SU-DHL-6 (cell line): ENCODE data around the gene ERRFI1.

Experiments
- H2AFZ ChIP-seq: fragments of 200-600 bp; sonication (generic); 2 replicates; pipeline ENCODE4 v1.6.1; 2014; ENCODE audit warnings: low read depth, mild to moderate bottlenecking, moderate library complexity, mixed read lengths, antibody characterized with exemption, low read length; ENCODE audit not compliant: severe bottlenecking
- H3F3A ChIP-seq: fragments of 200-600 bp; shearing (Covaris generic); 2 replicates; pipeline ENCODE4 v1.6.0; 2016; ENCODE audit warnings: antibody characterized with exemption, mild to moderate bottlenecking; ENCODE audit not compliant: insufficient read depth
- H3K27ac ChIP-seq: fragments of 200-600 bp; sonication (generic); 2 replicates; pipeline ENCODE4 v1.5.1; 2016; ENCODE audit warnings: low read depth, mild to moderate bottlenecking, low read length, moderate library complexity, mixed read lengths
- H3K27me3 ChIP-seq: fragments of 200-600 bp; sonication (generic), shearing (Covaris generic); 2 replicates; pipeline ENCODE4 v1.6.0; 2014; ENCODE audit warnings: mild to moderate bottlenecking, low read length
- H3K36me3 ChIP-seq: fragments of 200-600 bp; sonication (generic); 2 replicates; pipeline ENCODE4 v1.6.1; 2014; ENCODE audit warnings: mild to moderate bottlenecking, low read length, mixed read lengths
- H3K4me2 ChIP-seq: fragments of 300-600, 200-600 bp; shearing (Covaris generic), sonication (generic); 2 replicates; pipeline ENCODE4 v1.6.0; 2014; ENCODE audit warnings: low read length, low read depth, mild to moderate bottlenecking; ENCODE audit not compliant: poor library complexity, severe bottlenecking
- H3K4me3 ChIP-seq: fragments of 200-600 bp; sonication (generic); 2 replicates; pipeline ENCODE4 v1.5.1; 2014; ENCODE audit warnings: antibody characterized with exemption, low read length, mild to moderate bottlenecking, mixed read lengths; ENCODE audit not compliant: insufficient read depth, poor library complexity, severe bottlenecking
- H3K79me2 ChIP-seq: fragments of 200-600 bp; sonication (generic); 2 replicates; pipeline ENCODE4 v1.6.1; 2014; ENCODE audit warnings: mild to moderate bottlenecking, low read length, moderate library complexity; ENCODE audit not compliant: insufficient read depth
- H3K9ac ChIP-seq: fragments of 200-600 bp; sonication (generic); 2 replicates; pipeline ENCODE4 v1.7.0; 2014; ENCODE audit warnings: mild to moderate bottlenecking, low read length
- H3K9me2 ChIP-seq: fragments of 200-600 bp; sonication (generic); replicated peaks from 2 replicates; pipeline ENCODE4 v1.6.1; 2014; ENCODE audit warnings: low read length; ENCODE audit not compliant: insufficient read depth
- H3K9me3 ChIP-seq: fragments of 200-600 bp; sonication (generic); 2 replicates; pipeline ENCODE4 v1.6.1; 2014; ENCODE audit warnings: low read length, mixed read lengths; ENCODE audit not compliant: insufficient read depth
- H4K20me1 ChIP-seq: fragments of 200-600 bp; sonication (generic); 2 replicates; pipeline ENCODE4 v1.6.1; 2014; ENCODE audit warnings: low read depth, mild to moderate bottlenecking, antibody characterized with exemption, low read length, moderate library complexity, mixed read lengths
- EZH2phosphoT487 ChIP-seq: fragments of 200-600 bp; sonication (generic), shearing (Covaris generic); conservative IDR thresholded peaks from 2 replicates; pipeline ENCODE4 v1.6.1; 2018; ENCODE audit warnings: mild to moderate bottlenecking, antibody characterized with exemption, low read length, moderate library complexity, mixed read lengths
- TF ChIP-seq, protein P1 (sequence below): fragments of 200-600 bp; sonication (generic); IDR thresholded peaks from one replicate; pipeline ENCODE4 v1.5.1; 2017; ENCODE audit warnings: antibody characterized with exemption, mild to moderate bottlenecking, low read length, moderate library complexity; ENCODE audit not compliant: insufficient read depth, poor library complexity, severe bottlenecking

ERRFI1 gene

DNA sequence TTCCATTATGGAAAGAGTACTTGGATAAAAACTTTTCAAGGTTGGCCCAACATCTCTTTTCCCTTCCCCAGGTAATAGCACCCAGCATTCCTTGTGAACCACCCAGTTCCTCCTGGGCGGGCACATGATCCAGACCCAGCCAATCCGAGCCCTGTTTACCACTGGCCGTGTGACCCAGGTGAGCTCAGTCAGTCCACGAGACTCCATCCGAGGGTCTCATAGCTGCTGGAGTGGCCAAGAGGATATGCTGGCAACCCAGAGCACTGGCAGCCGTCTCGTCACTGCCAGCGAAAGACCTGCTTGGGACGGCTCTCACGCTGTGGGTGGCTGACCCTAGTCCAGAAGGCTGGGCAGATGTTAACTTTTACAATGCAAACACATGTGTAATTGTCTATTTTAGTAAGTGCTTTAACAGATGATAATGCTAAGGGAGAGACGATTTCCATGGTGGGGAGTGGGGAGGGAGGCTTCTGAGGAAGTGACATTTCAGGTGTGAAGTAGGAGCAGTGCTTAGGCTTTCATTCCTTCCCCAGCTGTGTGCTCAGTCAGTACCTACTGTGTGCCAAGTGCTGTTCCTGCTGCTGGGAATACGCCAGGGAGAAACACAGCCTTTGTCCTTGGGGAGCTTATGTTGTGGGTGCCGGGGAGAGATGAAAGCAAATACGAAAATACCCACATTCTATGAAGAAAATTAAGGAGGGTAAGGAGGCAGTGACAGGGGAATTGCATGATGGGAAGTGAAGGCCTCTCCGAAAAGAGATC lies 40.1 kb downstream of the ERRFI1 start:
- Histone ChIP-seq H3K9me2 (no peaks in the 10 kb centered on the region), H3K36me3 (peaks cover 8% of the 10 kb centered on the region; the same call in 1 of the 2 replicates), H3K9ac (no peak overlapping the region), H2AFZ (no peak overlapping the region), H3F3A (0 out of 2 replicates have a peak, but pooled peaks cover 3% of the 10 kb centered on the region), H3K9me3 (no peaks in the 10 kb centered on the region), H4K20me1 (no peaks in the 10 kb centered on the region), H3K27me3 (no peaks in the 10 kb centered on the region), H3K27ac (no peak overlapping the region), H3K79me2 (no peaks in the 10 kb centered on the region; the same call in 1 of the 2 replicates), H3K4me2 (no peak overlapping the region), H3K4me3 (no peak overlapping the region)
- no peak for TF ChIP-seq EZH2phosphoT487
- TF ChIP-seq, protein P1, sequence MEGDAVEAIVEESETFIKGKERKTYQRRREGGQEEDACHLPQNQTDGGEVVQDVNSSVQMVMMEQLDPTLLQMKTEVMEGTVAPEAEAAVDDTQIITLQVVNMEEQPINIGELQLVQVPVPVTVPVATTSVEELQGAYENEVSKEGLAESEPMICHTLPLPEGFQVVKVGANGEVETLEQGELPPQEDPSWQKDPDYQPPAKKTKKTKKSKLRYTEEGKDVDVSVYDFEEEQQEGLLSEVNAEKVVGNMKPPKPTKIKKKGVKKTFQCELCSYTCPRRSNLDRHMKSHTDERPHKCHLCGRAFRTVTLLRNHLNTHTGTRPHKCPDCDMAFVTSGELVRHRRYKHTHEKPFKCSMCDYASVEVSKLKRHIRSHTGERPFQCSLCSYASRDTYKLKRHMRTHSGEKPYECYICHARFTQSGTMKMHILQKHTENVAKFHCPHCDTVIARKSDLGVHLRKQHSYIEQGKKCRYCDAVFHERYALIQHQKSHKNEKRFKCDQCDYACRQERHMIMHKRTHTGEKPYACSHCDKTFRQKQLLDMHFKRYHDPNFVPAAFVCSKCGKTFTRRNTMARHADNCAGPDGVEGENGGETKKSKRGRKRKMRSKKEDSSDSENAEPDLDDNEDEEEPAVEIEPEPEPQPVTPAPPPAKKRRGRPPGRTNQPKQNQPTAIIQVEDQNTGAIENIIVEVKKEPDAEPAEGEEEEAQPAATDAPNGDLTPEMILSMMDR: no peak

DNA sequence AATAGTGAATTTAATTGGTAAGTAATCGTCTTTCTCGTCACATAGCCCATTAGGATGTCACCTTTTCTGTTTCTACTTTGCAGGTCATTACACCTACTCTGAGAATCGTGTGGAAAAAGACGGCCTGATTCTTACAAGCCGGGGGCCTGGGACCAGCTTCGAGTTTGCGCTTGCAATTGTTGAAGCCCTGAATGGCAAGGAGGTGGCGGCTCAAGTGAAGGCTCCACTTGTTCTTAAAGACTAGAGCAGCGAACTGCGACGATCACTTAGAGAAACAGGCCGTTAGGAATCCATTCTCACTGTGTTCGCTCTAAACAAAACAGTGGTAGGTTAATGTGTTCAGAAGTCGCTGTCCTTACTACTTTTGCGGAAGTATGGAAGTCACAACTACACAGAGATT lies 41.3 kb downstream of the ERRFI1 start:
- Histone ChIP-seq H3K27me3 (no peaks in the 10 kb centered on the region), H3K9ac (no peak overlapping the region), H3K79me2 (no peaks in the 10 kb centered on the region; the same call in 1 of the 2 replicates), H3K9me3 (no peaks in the 10 kb centered on the region), H2AFZ (no peak overlapping the region), H3K9me2 (no peaks in the 10 kb centered on the region), H3K4me2 (no peak overlapping the region), H4K20me1 (no peaks in the 10 kb centered on the region), H3K36me3 (peaks cover 8% of the 10 kb centered on the region; the same call in 1 of the 2 replicates), H3K4me3 (no peak overlapping the region), H3F3A (0 out of 2 replicates have a peak, but pooled peaks cover 9% of the 10 kb centered on the region), H3K27ac (no peak overlapping the region)
- TF ChIP-seq, protein P1: no peak
- TF ChIP-seq EZH2phosphoT487: no peak

DNA sequence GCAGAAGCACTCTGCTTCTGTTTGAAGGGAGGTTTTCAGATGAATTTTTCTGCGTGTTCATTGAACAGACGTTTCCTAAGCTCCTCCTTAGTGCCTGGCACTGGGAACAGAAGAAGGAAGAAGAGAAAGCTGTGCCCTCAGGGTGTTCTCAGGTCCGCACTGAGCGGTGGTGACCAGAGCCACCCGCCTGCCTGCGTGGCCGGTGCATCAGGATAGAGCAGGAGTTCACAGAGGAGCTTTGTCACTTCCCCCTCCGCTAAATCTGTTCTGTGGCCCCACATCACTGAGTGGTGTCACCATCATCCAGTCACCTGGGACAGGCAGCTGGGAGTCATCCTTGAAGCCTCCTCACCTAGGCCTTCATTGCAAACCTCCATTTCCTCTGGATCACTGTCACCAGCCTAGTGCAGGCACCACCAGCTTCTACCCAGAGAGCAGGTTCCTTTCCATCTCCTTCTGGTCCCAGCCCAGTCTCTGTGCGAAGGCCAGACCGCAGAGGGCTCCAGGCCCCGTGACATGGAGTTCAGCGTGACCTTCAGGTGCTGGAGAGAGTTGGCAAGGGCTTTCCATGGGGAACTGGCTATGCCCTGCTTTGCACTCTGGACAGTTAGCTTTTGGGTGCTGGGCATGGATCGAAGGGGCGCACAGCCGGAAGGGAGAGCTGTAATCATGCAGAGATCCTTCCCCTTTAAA lies 42.9 kb downstream of the ERRFI1 start:
- no peak for TF ChIP-seq EZH2phosphoT487
- TF ChIP-seq, protein P1: no peak
- H3K27me3 ChIP-seq: no peaks in the 10 kb centered on the region
- no peaks in the 10 kb centered on the region for H3K9me2 ChIP-seq
- no peaks in the 10 kb centered on the region for H4K20me1 ChIP-seq
- no peak overlapping the region for H3K4me2 ChIP-seq
- no peak overlapping the region for H2AFZ ChIP-seq
- H3K79me2 ChIP-seq: no peaks in the 10 kb centered on the region; the same call in 1 of the 2 replicates
- H3K4me3 ChIP-seq: no peak overlapping the region
- no peaks in the 10 kb centered on the region for H3K9me3 ChIP-seq
- H3K9ac ChIP-seq: no peak overlapping the region
- H3K27ac ChIP-seq: no peak overlapping the region
- 0 out of 2 replicates have a peak, but pooled peaks cover 9% of the 10 kb centered on the region for H3F3A ChIP-seq
- H3K36me3 ChIP-seq: peaks cover 8% of the 10 kb centered on the region; the same call in 1 of the 2 replicates
